Measurements from ENCODE around the gene CCN6. TPM values are rescaled to one million over a fixed set of nuclear protein-coding genes. Genes with fewer than 3 reads are reported as not detected.

Gene CCN6
- total RNA-seq, 1 experiment from 2014 or later: not detected

- intact Hi-C loops (cut with micrococcal nuclease): no loop called here
Observed at GRCh38 chr6:112081569-112081968, 27.7 kb downstream of the CCN6 start.

GRCh38 chr6:112085286-112086065 is 31.6 kb downstream of the CCN6 start:
- CTCF ChIA-PET: interaction anchor here (0.7 to 4.6 kb wide), 14 partner anchors 10 to 383 kb away, joined by 3 to 143 read pairs (median 4); no protein-coding TSS in a partner anchor
- H3K9me3 Mint-ChIP-seq (ENCODE audit: unreplicated experiment): no peaks in the 10 kb centered on the region

More at GRCh38 chr6:112081569-112081968, 27.7 kb downstream of the CCN6 start:
- Mint-ChIP-seq H3K27me3 (ENCODE audit: insufficient read depth, unreplicated experiment) (no peaks in the 10 kb centered on the region), H3K36me3 (ENCODE audit: insufficient read depth, unreplicated experiment) (peaks cover 61% of the 10 kb centered on the region), H3K4me3 (ENCODE audit: unreplicated experiment) (no peak overlapping the region), H3K27ac (ENCODE audit: low read depth, unreplicated experiment) (no peak overlapping the region), H3K4me1 (ENCODE audit: insufficient read depth, unreplicated experiment) (no peaks in the 10 kb centered on the region), H3K9me3 (ENCODE audit: unreplicated experiment) (no peaks in the 10 kb centered on the region)
- POLR2A ChIA-PET: interaction anchor here (0.6 to 1.7 kb wide), 2 partner anchors 31 to 609 kb away, joined by 4 read pairs; no protein-coding TSS in a partner anchor
- BruUV-seq (replicated peaks): no TSS peak
- CTCF ChIA-PET: interaction anchor here (0.6 to 1.8 kb wide), 2 partner anchors 82 to 223 kb away, joined by 4 to 13 read pairs; no protein-coding TSS in a partner anchor
- TF ChIP-seq CTCF (IDR thresholded peaks at IDR 0.05; ENCODE audit: unreplicated experiment): no peak
- no peak for DNase-seq (ENCODE audit: unreplicated experiment)

GRCh38 chr6:112086744-112087135 is 32.8 kb downstream of the CCN6 start:
- no peaks in the 10 kb centered on the region for H3K9me3 Mint-ChIP-seq (ENCODE audit: unreplicated experiment)
- peak; percentile 63 for DNase-seq (ENCODE audit: unreplicated experiment)
- no peaks in the 10 kb centered on the region for H3K4me1 Mint-ChIP-seq (ENCODE audit: insufficient read depth, unreplicated experiment)
- no peaks in the 10 kb centered on the region for H3K27me3 Mint-ChIP-seq (ENCODE audit: insufficient read depth, unreplicated experiment)
- POLR2A ChIA-PET: interaction anchor here (0.6 to 3.4 kb wide), 19 partner anchors 8 to 1851 kb away, joined by 3 to 24 read pairs (median 3); partner anchors contain the start of gene REV3L
- TF ChIP-seq CTCF (IDR thresholded peaks at IDR 0.05; ENCODE audit: unreplicated experiment): peak; percentile 40
- H3K4me3 Mint-ChIP-seq (ENCODE audit: unreplicated experiment): no peak overlapping the region
- H3K27ac Mint-ChIP-seq (ENCODE audit: low read depth, unreplicated experiment): no peak overlapping the region
- TSS peak; percentile 51 for BruUV-seq (replicated peaks)
- intact Hi-C loops (cut with micrococcal nuclease): loop anchor here (1.0 to 5.0 kb wide), 2 partner anchors 77 to 226 kb away; no protein-coding TSS in a partner anchor
- H3K36me3 Mint-ChIP-seq (ENCODE audit: insufficient read depth, unreplicated experiment): peaks cover 17% of the 10 kb centered on the region
- CTCF ChIA-PET: interaction anchor here (0.6 to 4.6 kb wide), 29 partner anchors 9 to 1876 kb away, joined by 3 to 143 read pairs (median 3); no protein-coding TSS in a partner anchor

More at GRCh38 chr6:112085286-112086065, 31.6 kb downstream of the CCN6 start:
- Mint-ChIP-seq H3K36me3 (ENCODE audit: insufficient read depth, unreplicated experiment) (peaks cover 25% of the 10 kb centered on the region), H3K4me1 (ENCODE audit: insufficient read depth, unreplicated experiment) (no peaks in the 10 kb centered on the region), H3K27me3 (ENCODE audit: insufficient read depth, unreplicated experiment) (no peaks in the 10 kb centered on the region), H3K27ac (ENCODE audit: low read depth, unreplicated experiment) (no peak overlapping the region), H3K4me3 (ENCODE audit: unreplicated experiment) (no peak overlapping the region)
- POLR2A ChIA-PET: interaction anchor here (0.5 to 3.4 kb wide), 6 partner anchors 10 to 515 kb away, joined by 3 to 24 read pairs (median 4); no protein-coding TSS in a partner anchor
- no peak for TF ChIP-seq CTCF (IDR thresholded peaks at IDR 0.05; ENCODE audit: unreplicated experiment)
- intact Hi-C loops (cut with micrococcal nuclease): loop anchor here (1.0 to 5.0 kb wide), 2 partner anchors 78 to 227 kb away; no protein-coding TSS in a partner anchor
- DNase-seq (ENCODE audit: unreplicated experiment): no peak
- no TSS peak for BruUV-seq (replicated peaks)
